GM19043 (cell line): ENCODE data around the gene HPS4.

ENCODE experiments used
- ATAC-seq: cut with Tn5 transposase; IDR thresholded peaks from one replicate; pipeline ENCODE4 v1.9.1; 2021; ENCODE audit warnings: low read depth; ENCODE audit not compliant: unreplicated experiment

HPS4 gene

DNA sequence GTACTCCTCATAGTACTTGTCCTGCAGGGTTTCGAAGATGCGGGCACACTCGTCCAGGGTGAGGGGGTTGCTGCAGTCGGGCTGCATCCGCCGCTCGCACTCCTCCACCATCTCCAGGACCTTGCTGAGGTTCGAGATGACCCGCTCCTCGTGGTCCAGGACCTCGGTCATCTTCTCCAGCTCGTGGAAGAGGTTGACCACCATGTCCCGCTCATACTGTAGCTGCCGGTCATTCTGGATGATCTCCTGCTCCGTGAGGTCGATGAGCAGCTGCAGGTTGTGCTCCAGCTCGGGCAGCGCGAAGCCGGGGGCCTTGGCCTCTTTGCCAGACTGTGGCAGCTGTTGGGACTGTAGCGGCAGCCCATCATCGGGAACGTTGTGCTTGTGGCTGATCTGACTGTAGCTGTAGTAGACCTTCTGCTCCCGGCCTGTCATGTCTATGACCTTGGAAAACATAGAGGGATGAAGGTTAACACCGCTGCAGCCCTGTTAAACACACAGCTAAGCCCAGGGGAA is 15.7 kb upstream of the HPS4 start:
- ATAC-seq: no peak

DNA sequence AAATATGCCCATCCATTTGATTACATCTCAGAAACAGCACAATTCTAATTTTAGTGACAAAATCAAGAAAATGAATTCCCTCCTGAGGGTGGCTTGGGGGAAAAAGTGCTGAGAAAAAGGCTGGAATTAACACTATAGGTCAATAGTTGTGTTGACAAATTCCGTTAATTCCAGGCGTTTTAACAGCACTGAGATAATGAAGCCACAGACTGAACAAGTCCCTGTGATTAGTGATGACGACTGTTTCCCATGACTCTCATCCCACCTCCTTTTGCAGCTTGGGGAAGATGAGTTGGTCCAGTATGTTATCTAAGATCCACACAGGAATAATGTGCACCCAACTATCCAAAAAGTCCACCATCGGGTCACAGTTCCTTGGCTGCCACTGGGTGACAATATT is 12.9 kb upstream of the HPS4 start:
- no peak for ATAC-seq

DNA sequence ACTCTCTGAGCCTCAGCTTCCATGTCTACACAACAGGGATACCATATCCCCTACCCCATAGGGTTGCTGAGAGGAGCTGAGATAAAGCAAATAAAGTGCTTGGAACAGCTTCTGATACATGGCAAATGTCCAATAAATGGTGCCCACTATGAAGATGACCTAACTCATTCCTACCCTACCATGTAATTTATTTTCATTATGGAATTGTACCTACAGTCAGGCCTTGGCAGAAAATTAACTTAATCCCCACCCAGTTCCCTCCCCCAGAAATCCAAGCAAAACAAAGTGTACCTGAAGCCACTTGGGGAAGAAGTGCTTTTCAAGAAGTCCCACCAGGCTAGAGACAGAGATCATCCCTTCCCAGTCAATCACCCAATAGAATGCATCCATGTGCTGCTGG is 10.9 kb upstream of the HPS4 start:
- no peak for ATAC-seq

DNA sequence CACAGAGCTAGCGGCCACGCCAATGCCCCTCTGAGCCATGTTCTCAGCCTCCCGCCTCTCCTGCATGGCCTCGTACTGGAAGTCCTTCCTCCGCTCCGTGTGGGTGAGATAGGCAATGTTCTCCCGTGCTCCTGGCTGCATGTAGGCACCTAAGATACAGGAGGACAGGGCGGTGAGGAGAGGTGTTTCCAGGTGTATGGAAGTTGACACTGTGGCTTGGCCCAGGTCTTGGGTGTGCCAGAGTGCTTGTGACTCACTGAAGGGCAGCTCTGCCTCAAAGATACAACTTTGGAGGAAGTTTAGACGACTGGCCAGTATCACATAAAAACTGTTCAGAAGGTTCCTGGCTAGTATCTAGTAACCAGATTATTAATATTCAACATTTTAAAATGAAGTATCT is 8.6 kb upstream of the HPS4 start:
- ATAC-seq: no peak

DNA sequence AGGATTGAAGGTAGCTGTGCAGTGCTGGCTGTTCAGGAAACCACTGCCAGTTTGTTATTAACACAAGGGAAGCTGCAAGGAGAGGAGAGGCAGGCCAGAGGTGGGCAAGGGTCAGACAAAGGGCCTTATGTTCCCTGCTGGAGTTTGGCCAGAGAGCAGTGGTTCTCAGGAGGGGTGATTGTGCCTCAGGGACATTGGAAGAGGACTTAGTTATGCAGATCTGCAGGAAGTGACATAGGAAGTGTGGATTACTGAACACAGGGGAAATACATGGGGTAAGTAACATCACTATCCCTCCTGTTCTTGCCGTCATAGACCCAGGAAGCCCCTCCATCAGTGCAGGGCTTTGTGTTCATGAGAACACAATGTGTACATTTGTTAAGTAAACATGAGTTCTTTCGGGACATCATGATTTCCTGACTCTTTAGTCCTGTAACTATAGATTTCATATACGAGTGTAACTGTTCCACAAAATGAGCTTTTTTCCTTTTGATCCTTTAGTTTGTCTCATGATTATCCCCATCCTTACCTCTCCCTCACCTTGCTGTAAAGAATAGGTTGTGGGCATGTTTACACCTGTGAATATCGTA is 6.0 kb upstream of the HPS4 start:
- ATAC-seq: no peak

DNA sequence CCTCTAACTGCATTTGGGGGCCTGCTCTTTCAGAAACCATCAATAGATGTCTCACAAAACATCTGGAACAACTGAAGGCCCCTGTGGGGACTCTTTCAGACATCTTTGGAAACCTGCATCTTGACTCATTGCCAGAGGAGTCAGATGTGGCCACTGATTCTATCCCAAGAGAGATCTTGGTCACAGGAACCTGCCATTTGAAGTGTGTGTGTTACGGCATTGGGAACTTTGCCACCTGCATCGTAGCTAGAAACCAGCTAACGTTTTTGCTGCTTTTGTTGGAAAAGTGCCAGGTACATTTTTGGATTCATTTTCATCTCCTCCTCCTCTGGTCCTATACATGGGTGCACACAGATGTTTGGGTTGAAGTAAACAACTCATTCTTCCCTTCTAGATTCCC is 4.4 kb upstream of the HPS4 start:
- ATAC-seq: no peak

DNA sequence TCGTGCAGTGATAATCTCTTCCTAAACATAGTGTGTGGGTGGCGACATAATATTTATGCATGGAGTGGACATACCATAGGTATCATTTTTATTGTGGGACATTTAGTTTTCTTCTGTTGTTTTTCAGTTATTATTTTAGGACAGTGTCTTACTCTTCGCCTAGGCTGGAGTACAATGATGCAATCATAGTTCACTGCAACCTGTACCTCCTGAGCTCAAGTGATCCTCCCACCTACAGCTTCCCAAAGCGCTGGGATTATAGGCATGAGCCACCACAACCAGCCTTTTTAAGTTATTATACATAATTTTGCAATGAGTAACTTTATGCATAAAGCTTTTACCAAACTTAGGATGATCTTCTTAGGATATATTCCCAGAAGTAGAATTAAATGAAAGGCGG is 2.8 kb upstream of the HPS4 start:
- ATAC-seq: no peak

DNA sequence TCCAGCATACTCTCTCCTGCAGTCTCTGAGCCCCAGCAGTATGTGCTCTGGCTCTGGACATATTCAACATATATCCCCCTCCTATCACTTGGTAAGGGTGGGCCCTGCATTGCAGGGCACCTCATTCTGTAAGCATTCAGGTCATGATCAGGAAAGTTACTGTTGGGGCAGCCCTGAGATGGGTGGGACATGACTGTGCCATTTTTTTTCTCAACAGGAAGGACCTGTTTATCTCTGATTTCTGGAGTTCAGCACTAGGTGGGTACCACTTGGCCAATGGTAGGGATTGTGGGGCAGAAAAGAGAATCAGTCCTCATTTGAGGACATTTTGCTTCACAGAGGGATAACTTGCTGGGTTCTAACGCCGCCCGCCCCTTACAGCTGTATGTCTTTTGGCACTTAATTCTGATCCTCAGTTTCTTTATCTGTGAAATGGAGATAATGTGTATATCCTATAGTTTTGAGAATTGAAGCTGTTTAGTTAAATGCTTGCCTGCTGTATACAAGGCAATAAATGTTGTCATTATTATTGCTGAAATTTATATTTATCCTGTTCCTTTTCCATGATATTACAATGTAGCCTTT is 2.3 kb upstream of the HPS4 start:
- no peak for ATAC-seq

DNA sequence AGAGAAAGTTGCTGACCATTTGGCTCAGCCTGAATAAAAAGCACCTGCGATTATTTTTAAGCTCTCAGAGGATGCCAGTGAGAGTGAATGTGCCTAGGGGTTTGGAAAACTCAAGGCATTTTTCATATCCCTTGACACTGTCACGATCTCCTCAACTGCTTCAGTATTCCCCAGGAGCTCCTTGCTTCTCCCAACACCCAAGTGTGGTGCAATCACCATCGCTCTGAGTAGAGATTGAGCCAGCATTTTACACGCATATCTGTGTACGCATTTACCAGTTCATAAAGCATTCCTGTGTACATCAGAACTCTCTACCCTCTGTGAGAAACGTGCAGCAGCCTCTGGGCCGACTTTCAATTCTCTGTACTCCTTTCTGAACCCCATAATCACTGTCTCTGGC is 1.4 kb upstream of the HPS4 start:
- no peak for ATAC-seq

DNA sequence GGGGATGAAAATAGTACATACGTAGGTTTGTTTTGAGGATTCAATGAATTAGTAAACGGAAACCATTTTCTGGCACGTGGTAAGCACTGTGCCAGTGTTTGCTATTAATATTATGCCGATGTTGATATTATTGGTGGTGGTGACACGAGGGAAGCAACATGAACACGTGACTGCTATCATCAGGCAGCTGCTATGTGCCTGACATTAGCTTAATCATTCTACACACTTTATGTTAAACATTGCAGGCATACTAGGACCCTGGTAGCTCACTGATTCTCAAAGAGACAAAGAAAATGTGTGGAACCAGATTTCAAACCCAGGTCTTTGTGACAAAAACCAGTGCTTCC is 750 bp upstream of the HPS4 start:
- no peak for ATAC-seq

DNA sequence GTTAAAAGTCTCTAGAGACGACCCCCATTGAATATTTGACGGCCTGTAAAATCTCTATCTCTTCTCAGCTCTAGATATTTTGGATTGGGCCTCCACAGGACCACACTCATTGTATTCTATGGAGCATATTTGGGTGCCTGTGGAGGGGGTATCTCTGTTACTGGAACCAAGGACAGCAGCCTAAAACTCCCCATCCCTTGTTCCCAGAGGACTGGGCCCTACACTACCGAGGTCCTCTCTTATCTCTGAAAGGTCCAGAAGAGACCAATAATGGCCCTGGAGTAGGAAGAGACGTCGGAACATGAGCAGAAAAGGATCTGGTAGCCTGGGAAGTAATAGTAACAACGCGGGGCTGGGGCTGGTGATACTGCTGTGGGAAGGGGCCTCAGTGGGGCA is 542 bp downstream of the HPS4 start:
- ATAC-seq: no peak

DNA sequence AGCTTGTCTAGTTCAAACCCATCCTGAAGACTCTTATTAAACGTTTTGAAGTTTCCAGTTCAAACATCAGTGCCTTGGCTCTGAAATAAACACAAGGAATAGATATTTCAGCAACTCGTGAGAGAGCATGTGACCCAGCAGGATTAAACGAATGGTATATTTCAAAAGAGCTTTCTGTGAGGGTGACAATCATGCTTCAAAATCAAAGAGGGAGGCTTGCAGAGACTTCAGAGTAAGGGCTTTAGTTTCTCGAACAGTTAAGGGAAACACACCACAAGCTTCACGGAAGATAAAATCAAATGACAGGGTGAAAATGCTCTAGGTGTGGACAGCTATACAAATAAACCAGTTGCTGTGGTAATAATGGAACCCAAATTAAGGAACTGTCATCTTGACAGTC is 1.4 kb downstream of the HPS4 start:
- ATAC-seq: no peak

DNA sequence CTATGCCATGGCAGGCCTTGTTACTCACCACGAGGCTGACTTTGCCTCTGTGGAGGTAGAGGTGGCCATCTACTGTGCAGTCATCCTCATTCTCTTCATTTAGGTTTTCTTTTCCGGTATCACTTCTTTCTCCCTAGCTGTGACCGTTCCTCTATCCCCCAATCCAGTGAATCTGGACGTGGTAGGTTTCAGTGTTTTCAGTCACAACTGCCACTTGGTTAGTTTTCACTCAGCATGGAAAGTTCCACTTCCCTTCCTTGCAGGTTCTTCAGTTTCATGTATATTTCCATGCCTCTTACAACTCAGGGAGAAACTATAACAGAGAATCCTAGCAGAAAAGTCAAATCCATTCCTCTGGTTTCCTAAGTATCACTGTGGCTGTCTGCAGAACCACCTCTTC is 1.9 kb downstream of the HPS4 start:
- no peak for ATAC-seq

DNA sequence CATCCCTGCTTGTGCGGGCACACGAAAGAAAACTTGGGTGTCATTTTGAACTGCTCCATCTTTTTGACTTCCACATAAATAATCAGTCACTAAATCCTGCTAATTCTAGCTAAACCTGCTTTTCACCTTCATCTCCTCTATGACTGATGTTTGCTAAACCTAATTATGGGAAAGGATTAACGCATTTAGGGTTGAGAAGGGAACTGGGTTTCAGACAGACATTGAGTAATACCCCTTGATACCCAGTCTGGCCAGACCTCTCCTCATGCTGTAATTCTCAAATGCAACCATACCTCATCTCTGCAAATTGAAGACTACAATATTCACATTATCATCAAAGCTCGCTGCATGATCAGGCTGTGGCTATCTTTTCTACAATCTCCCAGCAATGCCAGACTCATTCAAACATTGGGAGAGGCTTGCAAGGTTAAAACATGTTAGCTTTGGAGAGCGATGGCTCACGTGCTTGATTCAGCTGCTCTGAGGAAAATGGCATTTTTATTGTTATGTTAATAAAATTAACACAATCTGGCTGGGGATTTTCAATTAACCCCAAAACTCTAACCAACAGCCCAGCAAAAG is 2.4 kb downstream of the HPS4 start:
- no peak for ATAC-seq

DNA sequence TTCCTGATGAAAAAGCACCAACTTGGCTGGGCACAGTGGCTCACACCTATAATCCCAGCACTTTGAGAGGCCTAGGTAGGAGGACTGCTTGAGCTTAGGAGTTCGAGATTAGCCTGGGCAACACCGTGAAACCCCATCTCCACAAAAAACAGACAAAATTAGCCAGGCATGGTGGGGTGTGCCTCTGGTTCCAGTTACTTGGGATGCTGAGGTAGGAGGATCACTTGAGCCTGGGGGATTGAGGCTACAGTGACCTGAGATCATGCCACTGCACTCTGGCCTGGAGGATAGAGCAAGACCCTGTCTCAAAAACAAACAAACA is 3.0 kb downstream of the HPS4 start:
- ATAC-seq: no peak

DNA sequence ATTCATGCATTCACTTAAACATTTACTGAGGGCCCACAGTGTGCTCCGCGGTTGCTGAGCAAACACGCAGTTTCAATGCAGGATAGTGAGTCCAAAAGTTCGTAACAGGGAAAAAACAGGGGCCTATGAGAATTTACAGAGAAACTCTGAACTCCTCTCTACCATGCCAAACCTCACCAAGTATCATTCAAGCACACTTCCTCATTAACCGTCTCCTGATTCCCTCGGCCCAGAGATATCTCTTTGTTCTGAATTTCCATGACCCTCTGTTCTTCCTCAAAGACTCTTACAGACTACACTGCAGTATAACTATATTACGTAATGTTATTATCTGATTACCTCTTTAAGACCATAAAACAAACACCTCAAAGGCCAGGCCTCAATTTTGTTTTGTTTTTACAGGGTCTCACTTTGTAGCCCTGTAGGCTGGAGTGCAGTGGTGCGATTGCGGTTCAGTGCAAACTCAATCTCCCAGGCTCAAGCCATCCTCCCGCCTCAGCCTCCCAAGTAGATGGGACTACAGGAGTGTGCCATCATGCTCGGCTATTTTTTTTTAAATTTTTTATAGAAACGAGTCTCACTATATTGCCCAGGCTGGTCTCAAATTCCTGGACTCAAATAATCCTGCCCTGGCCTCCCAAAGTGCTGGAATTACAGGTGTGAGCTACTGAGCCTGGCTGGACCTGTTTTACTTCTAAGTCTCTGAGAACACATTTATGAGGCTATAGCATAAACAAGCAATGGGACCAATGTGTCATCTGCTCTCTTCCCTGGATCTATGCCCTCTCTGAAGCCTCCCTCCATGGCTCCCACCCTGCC is 3.6 kb downstream of the HPS4 start:
- no peak for ATAC-seq

DNA sequence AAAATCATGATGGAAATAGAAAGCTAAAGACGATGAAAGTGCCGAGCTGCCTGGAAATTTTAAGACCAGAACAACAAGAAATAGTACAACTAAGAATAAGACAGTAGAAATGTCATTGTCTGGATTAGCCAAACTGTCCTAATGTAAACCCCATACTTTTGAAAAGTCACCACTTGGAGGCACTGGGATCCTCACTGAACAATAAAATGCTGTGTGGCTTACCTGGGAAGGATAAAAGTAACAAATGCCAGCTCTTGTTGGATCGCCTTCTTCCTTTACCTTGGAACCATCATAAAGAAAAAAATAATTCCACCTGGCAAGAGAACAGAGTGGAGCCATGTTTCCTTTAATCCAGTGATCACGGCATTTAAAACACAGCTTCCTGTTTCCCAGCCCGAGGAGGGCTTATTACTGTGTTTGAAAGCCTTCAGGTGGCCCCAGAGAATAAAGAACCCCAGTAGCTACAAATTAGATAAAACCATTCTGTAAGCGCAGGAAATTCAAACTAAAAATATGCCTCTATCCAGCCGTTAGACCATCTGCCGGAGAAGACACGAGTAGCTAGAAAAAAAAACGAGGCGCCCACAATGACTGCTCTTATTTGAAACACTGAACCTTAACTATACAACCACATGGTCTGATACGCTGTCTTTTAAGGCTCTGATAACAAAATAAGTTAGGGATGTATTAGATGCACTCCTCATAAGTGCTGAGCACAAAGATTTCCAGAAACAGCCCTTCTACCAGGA is 4.4 kb downstream of the HPS4 start:
- no peak for ATAC-seq

DNA sequence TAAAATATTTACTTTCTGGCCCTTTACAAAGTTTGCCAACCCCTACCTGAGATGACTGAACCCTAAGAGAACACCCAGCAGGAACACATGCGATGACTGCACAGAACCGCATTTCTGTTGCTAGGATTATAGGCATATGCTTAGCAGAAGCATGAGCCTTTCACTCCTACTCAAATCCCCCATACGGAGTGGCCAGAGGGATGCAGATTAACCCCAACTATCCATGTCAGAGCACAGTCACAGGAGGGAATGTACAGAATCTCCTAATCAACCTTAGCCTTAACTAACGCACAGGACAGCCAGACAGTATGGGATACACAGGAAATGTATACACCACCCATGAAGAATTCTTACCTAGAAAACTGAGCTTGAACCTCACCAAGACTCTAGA is 6.2 kb downstream of the HPS4 start:
- no peak for ATAC-seq

DNA sequence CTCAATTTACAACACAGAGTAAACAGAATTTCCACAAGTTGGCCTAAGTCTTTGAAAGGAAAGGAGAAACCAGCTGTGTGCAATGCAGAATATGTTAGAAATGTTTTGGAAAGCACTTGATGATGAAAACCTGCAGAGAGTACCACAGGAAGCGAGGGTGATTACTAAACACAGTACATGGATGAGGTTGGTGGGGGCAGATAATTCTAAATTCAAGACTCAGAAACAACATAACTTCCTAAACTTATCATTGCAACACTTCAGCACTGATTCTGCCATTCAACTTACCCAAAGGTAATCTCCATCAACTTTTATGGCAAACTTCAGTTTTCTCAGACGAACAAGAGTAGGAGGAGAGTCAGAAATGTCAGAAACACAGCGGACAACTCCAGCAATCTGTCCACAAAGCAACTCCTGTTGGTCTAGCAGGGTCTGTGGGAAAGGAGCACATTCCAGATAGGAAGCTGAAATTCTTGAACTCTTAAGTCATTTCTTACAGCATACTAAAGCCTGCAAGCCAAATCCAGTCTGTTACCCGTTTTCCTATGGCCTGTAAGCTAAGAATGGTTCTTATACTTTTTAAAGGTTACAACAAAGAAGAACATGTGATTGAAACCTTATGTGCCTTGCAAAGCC is 6.8 kb downstream of the HPS4 start:
- ATAC-seq: no peak

DNA sequence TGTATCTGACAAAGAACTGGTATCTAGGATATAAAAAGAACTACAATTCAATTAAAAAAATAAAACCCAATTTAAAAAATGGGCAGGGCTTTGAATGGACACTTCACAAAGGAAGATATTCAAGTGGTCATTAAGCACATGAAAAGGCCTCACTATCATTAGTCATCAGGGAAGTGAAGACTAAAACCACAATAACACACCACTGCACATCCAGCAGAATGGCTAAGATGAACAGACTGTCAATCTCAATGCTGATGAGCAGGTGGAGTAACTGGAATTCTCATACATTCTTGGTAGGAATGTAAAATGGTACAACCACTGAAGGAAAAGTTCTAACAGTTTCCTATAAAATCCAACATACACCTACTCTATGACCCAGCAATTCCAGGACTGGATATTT is 8.9 kb downstream of the HPS4 start:
- ATAC-seq: no peak

DNA sequence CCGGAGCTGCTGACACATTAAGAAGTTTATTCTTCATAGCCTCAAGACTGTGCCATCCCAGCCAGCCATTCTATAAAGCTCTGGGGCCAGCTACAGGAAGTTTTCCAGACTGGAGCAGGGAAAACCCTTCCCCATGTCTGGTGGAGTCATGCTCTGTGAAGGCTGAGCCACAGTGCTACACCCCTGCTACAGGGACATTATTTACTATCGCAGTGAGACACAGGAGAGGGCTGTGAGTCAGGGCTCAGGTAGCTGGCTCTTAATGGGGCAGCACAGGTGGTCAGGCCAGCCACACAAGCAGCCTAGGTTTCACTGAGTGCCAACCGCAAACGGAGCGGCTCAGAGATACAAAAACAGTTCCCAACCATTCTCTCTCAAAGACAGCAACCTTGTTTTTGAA is 12.1 kb downstream of the HPS4 start:
- ATAC-seq: no peak
